GM19239 (cell line): Measurements from ENCODE around the gene NEK10.
"Not testable (repeated sequence)": the region's sequence is repeated elsewhere in the genome, so short reads cannot be mapped to it uniquely, and the experiment has no call there.

Experiments used
- DNase-seq: peaks from one replicate; pipeline ENCODE4 v3.0.0; 2011; ENCODE audit warnings: low spot score; ENCODE audit not compliant: insufficient read length
- FAIRE-seq: peaks from 2 replicates; lab custom pipeline; 2011; peaks lifted over from hg19 to GRCh38; lab: Jason Lieb, UNC

NEK10 gene

DNA sequence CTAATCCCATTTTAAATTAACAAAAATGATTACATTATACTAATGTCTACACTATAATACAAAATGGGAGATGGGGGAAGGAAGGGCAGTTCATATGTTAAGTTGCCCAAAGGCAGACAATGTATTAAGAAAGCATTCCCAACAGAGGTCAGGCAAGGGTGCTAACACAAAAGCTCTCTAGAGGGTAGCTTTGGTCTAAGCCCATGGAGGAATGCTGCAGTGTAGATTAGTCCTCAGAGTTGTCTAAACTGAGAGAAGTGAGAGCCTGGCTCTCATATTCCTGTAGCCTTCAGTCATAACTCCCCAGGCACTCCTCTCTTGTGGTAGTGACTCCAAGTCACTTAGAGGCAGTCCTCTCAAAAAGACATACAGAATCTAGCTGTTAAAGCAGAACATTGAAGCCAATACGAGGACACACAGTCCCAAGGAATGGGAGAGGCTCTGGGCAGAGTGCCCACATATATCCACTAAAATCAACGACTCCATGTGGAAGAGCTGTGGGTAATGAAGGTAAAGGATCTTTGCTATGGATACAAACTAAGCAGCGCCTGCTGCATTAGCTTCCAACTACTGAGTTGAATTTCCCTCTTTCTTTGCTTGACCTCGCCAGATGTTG is 14.5 kb downstream of the NEK10 start:
- FAIRE-seq = no peak

DNA sequence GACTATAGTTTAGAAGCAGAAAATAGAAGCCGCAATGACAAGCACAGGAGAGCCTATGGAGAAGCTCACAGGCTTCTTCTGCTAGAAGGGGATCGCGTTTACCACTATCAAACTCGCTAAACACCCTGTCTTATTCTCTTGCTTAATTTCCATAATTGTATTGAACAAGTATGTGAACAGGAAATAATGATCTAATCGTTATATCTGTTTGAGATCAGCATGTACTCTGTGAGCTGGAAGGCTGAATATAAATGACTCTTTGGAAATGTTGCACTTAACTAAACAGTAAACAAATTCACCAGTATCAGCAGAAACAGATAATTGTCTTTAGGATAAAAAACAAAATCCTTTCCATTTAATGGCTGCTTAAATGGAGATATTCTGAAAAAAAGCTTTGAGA is 15.0 kb downstream of the NEK10 start:
- DNase-seq = no peak
- FAIRE-seq = no peak

More for the DNA sequence above, 14.5 kb downstream of the NEK10 start:
- DNase-seq = no peak

DNA sequence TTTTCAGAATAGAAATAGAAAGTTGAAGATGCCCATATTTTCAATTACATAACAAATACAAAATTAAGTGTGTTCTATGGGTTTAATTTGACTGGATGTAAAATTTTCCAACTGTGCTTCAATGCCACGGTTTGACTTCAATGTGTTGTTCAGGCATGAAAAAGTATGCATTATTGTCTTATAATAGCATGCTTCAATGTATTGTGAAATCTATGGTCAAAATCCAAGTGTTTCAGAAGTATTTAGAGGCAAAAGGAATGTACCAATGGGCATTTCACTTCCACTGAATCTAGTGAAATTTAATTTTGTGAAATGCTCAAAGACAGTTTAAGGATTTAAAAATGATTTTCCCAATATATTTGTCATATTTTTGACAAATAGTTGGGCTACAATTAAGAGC is 16.0 kb downstream of the NEK10 start:
- DNase-seq (no peak), FAIRE-seq (no peak)

DNA sequence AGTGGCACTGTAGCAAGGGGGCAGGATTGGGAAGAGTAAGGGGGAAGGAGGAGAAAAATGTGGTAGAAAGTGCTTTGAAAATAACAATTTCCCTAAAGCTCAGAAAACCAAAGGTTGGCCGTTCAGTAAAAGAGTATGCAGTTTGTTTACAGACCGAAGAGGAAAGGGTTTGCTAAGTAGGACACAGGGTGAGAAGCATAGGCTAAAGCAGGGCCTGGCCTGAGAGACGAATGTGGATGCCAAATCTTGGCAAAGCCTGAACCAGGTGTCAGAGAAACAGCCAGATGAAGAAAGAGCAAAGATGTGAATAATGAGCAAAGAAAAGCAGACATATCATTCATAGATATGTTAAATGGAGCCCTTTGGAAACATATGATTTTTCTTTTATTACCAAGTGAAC is 17.1 kb downstream of the NEK10 start:
- FAIRE-seq = no peak
- DNase-seq = no peak

DNA sequence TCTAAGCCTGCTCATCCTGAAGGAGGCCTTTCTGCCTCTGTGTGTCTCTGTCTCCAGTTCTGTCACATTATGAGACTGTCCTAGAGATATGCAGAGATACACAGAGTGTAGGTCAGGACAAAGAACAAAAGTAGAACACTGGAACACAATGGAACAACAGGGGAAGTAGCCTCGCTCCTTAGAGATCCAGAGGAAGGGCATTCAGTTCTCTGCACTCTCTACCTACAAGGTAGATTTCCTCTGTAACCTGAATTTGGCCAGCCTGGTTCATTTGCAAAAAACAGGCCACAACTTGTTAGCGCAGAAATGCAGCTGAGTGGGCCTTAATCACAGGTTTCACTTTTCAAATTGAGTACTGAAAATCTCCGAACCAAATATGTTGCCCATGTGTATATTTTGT is 19.4 kb downstream of the NEK10 start:
- DNase-seq = no peak
- no peak for FAIRE-seq

DNA sequence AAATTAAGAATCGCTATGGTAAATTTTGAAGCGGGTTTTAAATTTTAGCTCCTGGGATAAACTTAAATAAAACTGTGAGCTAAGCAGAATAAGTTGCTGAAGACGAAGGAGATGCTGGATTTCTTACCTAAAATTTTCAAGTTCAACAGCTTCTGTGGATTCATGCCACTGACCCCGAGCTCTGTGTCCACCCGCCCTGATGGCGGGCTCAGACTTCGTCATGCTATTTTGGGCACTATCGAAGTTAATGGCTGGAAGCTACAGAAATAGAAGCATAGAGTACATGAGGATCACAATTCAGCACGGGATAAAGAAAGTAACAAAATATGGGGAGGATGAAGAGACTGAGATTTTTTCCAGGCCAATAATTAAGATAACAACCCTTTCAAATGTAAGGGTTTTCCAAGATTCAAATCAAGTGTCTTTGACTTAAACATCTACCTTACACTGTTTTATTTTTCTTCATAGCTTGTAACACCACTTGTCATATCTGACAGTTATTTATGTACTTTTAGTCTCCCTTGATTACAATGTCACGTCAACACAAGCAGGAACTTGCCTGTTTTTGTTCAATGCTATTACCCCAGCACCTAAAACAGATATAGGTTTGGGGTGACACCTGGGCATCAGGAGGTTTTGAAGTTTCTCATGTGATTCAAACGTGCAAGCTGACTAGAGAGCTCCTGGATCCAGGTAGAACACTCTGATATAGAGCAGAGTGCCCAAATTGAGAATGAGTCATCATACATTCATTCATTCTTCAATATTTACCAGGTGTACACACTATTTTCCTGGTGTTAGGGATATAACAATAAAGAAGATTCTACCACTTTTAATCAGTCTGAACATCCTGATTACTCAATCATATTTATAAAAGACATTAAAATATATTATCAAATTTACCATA is 23.0 kb downstream of the NEK10 start:
- no peak for FAIRE-seq
- DNase-seq = no peak

DNA sequence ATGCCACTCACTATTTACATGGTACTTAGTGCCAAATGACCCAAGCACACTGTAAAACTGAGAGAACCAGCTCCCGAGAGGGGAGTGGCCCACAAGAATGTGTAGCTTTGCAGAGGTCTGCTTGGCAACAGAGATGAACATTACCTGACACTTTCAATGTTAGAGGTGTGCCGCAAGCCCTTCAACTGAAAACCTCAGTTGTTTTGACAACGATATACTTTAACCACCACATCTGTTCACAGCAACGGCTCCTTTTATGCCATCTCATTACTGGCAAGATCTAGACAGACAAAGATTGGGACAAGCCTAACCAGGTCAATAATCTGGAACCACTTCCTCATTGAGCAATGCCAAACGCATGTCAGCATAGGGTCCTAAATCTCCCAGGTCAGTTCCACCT is 23.7 kb downstream of the NEK10 start:
- FAIRE-seq = no peak
- DNase-seq = no peak

DNA sequence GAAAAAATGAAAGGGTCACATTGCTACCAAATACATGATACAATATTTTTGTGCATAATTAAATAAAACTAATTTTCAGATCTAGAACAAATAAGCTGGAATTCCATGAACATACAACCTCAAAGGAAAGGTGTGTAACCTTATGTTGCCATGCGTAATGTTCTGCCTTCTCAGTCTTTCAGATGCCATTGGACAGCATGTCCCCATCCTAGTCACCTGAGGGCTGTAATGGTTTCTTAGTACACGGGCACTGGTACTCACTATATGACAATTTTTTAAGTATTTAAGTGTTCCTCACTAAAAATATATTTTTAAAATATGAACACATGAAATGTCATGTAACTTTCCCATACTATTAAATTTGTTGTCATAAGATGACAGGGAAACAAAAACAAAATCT is 24.1 kb downstream of the NEK10 start:
- DNase-seq (no peak), FAIRE-seq (no peak)

DNA sequence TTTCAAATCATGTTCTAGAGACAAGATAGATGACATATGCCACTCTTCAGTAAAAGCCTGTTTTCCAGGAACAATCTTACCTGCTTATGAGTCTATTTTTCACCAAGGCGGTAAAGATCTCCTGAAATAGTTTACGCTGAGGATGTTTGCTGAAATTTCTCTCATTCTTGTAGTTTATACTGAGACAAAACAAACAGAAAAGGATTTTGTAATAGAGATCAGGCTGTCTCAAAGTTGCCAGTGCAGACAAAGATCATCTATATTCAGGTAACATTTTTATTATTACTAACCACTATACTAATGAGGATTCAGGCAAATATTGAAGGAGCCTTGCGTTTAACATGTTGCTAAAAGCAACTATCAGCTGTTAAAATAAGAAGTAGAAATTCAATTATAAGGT is 25.0 kb downstream of the NEK10 start:
- no peak for DNase-seq
- FAIRE-seq = peak; percentile 47

DNA sequence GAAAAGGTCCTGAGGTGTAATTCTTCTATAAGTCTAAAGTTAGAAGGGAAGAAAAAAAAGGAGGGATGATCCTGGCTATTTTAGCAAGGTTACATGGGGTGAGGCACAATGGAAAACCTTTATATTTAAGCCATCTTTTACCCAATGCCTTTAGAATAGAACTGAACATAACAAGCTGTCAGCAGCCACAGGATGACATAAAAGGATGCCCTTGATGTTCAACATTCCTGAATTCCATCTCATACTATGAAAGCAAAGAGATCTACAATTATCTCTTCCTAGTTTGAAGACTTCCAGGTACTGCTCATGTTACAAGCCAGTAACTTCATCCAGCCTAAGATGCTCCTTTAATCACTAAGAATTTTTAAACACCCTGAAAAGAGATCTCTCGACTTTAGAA is 26.9 kb downstream of the NEK10 start:
- no peak for FAIRE-seq
- DNase-seq = no peak

DNA sequence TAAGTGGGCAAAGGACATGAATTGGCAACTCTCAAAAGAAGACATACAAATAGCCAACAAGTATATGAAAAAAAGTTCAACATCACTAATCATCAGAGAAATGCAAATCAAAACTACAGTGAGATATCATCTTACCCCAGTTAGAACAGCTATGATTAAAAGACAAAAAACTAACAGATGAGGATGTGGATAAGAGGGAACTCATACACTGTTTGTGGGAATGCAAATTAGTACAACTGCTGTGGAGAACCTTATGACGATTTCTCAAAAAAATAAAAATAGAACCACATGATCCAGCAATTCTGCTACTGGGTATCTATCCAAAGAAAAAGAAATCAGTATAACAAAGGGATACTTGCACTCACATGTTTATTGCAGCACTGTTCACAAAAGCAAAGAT is 28.6 kb downstream of the NEK10 start:
- no peak for DNase-seq
- FAIRE-seq = peak; percentile 44

DNA sequence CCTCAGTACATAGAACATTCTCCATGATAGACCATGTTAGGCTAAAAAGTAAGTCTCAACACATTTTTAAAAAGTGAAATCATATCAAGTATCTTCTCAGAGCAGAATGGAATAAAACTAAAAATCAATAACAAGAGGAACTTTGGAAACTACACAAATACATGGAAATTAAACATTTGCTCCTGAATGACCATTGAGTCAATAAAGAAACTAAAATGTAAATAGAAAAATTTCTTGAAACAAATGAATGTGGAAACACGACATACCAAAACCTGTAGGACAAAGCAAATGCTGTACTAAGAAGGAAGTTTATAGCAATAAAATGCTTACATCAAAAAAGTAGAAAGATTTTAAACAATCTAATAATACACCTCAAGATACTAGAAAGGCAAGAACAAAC is 33.6 kb downstream of the NEK10 start:
- FAIRE-seq (no peak), DNase-seq (no peak)

DNA sequence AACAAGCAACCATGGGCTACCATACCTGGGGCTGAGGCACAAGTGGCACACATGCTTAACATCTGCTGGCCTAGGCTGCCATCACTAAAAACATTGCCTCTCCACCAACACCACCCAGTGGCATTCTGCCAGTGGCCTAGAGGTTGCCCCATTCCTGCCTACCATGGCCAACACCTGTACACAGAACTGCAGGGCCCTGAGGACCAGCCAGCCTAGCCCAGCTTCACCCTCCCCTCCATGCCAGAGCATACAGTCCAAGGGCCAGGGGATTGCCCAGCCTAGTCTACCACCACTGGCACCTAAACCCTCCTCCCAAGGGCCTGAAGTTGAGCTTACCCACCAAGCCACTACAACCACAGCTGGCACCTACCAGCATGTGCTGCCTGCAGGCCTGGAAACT is 35.3 kb downstream of the NEK10 start:
- DNase-seq (no peak), FAIRE-seq (no peak)

DNA sequence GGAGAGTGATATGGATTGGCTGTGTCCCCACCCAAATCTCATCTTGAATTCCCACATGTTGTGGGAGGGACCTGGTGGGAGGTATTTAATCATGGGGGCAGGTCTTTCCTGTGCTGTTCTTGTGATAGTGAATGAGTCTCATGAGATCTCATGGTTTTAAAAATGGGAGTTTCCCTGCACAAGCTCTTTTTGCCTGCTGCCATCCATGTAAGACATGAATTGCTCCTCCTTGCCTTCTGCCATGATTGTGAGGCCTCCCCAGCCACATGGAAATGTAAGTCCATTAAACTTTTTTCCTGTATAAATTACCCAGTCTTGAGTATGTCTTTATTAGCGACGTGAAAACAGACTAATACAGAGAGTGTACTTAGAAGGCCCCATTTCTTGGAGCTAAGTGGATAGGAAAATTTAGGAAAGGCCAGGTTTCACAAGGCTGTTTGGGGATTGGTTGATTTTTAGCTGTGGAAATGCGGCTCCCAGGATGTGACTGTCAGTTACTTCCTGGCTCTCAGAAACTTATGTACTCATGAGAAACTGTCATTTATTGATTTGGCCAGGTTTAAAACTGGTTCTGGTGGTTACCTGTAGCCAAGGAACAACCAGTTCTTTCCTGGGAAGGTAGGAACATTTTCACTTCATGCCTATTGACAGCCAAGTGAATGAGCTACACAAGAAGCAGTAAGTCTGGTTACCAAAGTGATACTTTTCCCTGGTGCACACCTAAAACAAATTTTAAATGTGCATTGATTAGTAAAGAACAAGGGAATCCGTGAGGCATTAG is 40.0 kb downstream of the NEK10 start:
- not testable (repeated sequence) for DNase-seq, FAIRE-seq

DNA sequence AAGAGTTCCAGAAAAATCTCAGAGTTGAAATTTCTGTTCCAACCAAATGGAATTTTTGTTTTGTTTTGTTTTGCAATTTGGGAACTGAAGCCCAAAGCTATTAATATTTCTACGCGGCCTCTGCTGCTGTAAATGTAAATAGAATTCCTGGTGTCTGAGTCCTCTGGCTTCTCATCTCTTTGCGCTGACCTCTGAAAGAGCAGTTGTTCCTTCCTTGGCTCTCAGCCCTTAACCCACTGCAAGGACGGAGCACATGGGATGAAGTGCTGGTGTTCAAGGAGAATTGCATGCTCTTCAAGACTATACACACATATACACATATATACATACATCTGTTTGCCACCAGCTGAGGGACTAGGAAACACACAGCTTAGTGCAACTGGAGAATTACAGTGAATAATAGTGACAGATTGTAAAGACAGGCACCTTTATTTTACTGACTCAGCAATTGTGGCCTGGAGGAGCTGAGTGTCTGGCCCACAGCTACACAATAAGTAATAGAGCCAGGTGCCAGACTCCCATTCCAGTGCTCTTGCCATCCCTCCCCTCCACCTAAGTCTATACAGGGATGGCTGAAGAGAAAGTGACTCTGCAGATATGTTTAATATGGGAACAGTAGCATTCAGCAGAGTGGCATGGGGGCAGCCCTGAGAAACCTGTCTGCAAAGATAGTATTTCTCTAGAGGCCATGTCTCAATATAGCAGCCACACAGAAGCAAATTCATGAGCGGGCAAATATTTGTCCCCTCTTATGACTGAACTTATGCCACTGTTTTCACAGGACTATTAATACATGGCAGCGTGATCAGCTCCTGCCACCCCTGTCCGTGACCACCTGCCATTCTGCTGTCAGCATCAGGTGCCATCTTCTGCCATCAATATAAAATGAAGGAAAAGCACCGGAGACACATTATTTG is 42.3 kb downstream of the NEK10 start:
- DNase-seq (no peak), FAIRE-seq (no peak)

DNA sequence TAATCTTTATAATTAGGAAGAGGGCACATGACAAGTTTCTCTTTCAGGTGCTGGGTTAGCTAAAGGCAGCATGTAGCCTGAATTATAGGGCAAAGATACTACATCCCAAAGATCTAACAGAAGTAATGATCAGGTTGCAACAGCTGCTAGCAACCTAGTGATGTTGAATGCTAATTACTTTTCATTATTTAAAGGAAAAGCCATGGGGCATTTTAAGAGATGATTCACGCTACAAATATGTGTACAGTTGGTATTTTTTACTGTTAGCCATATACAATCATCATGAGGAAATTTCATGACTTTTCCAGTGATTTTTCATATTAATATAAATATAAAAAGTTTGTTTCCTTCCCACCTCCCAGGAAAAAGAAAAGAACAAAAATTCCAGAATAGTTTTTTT is 43.0 kb downstream of the NEK10 start:
- DNase-seq (no peak), FAIRE-seq (no peak)

DNA sequence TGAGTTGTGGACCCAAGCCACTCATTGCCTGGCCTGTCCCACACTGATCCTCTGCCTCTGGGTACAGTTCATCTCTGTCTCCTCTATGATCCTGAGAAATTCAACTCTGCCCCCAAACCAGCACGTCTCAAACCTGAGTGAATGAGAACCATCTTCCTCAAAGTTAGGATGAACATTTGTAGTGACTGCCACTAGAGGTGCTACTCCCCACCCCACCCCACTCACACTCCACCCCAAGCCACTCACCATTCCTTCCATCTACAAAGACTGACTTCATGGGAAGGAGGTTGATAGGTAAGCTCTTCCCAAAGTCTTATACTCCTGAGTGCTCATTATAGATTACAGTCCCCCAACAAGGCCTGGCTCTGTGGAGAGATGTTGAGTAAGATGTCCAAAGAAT is 43.8 kb downstream of the NEK10 start:
- DNase-seq (no peak), FAIRE-seq (no peak)

DNA sequence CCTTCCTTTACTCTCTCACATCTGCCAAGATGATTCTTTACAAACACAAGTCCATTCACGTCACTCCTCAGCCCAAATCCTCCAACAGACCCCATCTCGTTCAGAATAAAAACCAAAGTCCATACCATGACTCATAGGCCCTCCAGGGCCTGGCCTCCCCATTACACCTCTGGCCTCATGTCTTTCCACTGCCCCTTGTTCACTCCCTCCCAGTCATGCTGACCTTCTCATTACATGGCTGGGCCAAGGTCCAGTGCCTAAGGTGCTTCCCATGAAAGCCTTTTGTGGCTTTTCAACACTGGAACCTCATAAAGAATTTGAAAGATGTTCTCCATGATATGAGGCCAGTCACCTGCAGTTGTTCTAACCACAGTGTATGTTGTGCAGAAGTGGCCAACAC is 44.5 kb downstream of the NEK10 start:
- FAIRE-seq (no peak), DNase-seq (no peak)

DNA sequence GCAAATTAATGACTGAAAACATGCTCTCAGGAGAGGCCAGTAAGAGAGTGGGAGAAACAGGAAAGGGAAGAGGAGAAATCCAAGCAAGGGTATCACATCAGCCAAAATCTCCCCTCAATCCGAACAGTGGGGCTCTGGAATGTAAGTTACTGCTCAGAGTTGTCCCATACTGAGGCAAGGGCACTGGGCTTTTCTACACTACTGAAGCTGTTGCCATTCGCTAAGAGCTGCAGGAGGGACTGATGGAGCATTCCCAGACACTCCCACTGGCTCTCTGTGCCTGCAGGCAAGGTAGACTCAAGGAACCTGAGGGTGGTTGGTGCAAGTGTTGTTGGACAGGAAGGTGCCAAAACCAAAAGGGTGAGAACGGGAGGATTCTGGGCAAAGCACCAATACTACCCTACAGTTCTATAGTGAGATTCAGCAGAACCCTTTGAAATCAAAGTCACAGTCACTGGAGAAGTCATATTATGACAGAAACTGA is 46.1 kb downstream of the NEK10 start:
- FAIRE-seq = no peak
- DNase-seq = no peak

DNA sequence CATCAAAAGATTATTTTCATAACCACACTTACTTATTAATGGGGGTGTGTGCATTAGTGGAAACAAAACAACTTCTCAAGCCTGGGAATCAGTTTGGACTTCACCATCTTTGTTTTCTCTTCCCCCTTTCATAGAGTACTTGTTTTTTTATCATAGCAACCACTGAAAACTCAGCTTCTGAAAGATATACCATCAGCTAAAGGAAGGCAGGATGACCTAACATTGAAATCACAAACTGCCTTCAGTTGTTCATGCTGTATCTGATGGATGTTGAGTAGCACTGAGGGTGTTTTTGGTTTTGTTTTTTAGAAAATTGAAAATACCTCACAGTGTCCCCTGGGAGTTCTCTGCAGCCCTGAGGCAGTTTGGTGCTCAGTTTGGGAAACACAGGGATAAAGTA is 46.5 kb downstream of the NEK10 start:
- no peak for DNase-seq
- FAIRE-seq = no peak
